Measurements from ENCODE around the gene NUS1.

- TF ChIP-seq, protein P1, sequence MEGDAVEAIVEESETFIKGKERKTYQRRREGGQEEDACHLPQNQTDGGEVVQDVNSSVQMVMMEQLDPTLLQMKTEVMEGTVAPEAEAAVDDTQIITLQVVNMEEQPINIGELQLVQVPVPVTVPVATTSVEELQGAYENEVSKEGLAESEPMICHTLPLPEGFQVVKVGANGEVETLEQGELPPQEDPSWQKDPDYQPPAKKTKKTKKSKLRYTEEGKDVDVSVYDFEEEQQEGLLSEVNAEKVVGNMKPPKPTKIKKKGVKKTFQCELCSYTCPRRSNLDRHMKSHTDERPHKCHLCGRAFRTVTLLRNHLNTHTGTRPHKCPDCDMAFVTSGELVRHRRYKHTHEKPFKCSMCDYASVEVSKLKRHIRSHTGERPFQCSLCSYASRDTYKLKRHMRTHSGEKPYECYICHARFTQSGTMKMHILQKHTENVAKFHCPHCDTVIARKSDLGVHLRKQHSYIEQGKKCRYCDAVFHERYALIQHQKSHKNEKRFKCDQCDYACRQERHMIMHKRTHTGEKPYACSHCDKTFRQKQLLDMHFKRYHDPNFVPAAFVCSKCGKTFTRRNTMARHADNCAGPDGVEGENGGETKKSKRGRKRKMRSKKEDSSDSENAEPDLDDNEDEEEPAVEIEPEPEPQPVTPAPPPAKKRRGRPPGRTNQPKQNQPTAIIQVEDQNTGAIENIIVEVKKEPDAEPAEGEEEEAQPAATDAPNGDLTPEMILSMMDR (IDR thresholded peaks at IDR 0.05): no peak
- no peak for TF ChIP-seq POLR2A (IDR thresholded peaks at IDR 0.05)
These were observed 8.4 kb upstream of the NUS1 start for GRCh38 chr6:117666881-117667280.

Measured in testis (tissue), 2 donors.